ENCODE results near the gene SYCE3.

The SYCE3 gene

GRCh38 chr22:50600538-50600937, 37.8 kb upstream of the SYCE3 start, which contains the start of gene MAPK8IP2:
TSS of gene MAPK8IP2 (plus strand) at chr22:50600793. CDS start at chr22:50600819, 26 bp downstream.
- no peak for DNase-seq (ENCODE audit: low spot score)

- DNase-seq (ENCODE audit: low spot score), result peak; percentile 35
These were observed 37.2 kb upstream of the SYCE3 start for GRCh38 chr22:50599816-50600455.

GRCh38 chr22:50597097-50597496, 34.4 kb upstream of the SYCE3 start:
- DNase-seq (ENCODE audit: low spot score), result no peak

- DNase-seq (ENCODE audit: low spot score), result no peak
These were observed 32.5 kb upstream of the SYCE3 start for GRCh38 chr22:50595189-50595588.

GRCh38 chr22:50587407-50587806, 24.7 kb upstream of the SYCE3 start:
- no peak for DNase-seq (ENCODE audit: low spot score)

DNA sequence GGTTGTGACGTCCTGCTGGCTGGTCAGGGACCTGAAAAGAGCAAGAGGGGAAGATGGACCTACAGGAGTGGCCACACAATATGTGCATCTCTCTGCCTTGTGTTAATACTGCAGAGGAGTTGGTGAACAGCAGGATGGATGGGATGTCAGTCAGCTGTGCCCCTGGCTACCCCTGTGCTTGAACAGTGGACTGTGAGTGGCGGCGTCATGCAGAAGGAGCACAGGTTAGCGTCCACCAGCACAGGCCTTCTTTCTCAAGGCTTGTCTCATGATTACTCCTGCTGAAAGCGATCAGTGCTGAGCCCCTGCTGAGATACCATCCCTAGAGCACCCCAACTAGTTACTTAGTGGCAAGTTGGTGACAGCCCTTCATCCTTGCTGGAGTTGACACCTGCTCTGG, 23.7 kb upstream of the SYCE3 start:
- DNase-seq (ENCODE audit: low spot score), result no peak

- DNase-seq (ENCODE audit: low spot score), result no peak
These were observed 23.1 kb upstream of the SYCE3 start for GRCh38 chr22:50585781-50586180.

GRCh38 chr22:50585238-50585637, 22.5 kb upstream of the SYCE3 start:
- no peak for DNase-seq (ENCODE audit: low spot score)

DNA sequence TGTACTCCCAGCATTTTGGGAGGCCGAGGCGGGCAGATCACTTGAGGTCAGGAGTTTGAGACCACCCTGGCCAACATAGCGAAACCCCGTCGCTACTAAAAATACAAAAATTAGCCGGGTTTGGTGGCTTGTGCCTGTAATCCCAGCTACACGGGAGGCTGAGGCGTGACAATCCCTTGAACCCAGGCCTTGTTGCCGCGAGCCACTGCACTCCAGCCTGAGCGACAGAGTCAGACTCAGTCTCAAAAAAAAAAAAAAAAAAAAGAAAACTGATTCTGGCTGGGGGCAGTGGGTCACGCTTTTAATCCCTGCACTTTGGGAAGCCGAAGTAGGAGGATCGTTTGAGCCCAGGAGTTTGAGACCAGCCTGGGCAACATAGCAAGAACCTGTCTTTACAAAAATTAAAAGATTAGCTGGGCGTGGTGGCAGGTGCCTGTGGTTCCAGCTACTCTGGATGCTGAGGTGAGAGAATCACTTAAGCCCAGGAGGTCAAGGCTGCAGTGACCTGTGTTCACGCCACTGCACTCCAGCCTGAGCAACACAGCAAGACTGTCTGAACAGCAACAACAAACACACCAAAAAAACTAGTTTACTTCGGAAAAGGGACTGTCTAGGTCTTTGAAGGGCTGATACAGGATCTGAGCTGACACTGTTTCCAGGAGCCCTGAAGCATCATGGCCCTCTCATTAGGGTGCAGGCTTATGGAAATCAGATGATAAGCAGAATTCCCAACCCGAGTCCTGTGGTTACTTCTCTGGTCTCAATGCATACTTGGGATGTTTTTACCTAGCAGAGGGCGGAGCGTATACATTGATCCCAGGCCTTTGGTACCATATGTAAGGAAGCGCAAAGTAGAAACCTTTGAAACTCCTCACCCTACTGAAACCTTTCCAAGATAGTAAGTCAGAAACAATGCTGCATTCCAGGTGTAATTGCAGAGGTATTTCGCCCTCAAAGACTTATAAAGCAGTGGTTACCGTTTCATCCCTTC, 21.7 kb upstream of the SYCE3 start:
- DNase-seq (ENCODE audit: low spot score), result no peak

DNA sequence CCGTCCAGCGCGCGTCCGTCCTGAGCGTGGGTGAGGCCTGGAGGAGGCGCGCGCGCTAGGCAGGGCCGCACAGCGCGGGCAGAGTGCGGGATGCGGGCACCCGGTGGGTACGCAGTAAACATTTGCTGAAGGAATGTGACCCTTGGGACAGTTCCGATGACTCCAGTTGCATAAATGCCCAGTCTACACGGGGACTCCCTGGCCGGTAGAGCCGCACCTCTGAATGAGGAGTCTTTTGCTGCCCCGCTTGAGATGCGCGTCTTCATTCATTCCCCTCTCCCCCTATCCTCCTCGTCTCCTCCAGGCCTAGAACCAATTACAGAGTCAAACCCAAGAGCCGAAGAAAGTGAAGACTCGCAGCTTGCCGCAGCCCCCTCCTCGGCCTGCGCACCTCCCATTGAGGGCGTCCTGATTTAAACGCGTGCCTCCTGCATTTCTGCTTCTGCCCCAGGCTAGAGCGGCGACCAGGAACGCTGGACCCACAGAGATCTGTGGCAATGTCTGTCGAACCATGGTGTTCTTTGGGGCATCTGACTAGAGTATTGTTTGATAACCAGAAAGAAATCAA, 20.7 kb upstream of the SYCE3 start:
- no peak for DNase-seq (ENCODE audit: low spot score)

DNA sequence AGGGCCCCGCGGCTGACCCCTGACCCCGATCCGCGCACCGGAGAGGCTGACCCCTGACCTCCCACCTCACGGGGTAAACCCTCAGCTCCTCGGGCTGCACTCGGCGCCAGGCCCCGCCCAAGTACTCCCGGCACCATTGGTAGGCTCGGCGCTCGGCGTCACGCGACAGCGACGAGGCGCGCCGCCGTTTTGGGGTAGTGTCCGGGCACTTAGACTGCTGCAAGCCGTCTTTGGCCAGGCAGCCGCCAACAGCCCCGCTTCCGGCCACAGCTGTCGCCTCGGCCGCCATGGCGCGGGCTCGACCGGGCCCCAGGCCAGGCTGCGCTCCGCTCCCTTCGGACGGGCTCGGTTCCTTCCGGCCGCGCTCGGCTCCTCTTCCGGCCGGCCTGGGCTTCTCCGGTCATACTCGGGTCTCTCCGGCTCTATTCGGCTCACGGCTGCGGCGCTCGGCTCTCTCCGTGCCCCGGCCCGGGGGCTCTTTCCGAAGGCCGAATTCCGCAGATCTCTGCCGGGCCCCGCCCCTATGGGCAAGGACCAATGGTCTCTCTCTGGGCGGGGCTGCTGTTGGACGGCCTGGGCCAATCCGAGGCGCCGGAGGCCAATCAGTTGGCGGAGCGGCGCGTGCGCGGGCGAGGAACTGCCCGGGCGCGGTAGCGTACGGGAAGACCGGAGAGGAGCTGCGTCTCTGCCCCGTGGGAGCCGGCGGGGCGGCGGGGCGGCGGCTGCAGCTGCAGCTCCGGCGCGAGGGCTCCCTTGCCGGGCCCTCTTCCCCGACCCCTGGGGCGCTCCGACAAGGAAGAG, 20.0 kb upstream of the SYCE3 start, which contains the start of gene CHKB:
Gene CHKB, minus strand, starts transcription at position 357 of the 801 bp plus-strand sequence. Its CDS starts 68 bp downstream, at position 289.
- DNase-seq (ENCODE audit: low spot score), result peak; percentile 98

GRCh38 chr22:50581950-50582492, 19.3 kb upstream of the SYCE3 start:
- no peak for DNase-seq (ENCODE audit: low spot score)

DNA sequence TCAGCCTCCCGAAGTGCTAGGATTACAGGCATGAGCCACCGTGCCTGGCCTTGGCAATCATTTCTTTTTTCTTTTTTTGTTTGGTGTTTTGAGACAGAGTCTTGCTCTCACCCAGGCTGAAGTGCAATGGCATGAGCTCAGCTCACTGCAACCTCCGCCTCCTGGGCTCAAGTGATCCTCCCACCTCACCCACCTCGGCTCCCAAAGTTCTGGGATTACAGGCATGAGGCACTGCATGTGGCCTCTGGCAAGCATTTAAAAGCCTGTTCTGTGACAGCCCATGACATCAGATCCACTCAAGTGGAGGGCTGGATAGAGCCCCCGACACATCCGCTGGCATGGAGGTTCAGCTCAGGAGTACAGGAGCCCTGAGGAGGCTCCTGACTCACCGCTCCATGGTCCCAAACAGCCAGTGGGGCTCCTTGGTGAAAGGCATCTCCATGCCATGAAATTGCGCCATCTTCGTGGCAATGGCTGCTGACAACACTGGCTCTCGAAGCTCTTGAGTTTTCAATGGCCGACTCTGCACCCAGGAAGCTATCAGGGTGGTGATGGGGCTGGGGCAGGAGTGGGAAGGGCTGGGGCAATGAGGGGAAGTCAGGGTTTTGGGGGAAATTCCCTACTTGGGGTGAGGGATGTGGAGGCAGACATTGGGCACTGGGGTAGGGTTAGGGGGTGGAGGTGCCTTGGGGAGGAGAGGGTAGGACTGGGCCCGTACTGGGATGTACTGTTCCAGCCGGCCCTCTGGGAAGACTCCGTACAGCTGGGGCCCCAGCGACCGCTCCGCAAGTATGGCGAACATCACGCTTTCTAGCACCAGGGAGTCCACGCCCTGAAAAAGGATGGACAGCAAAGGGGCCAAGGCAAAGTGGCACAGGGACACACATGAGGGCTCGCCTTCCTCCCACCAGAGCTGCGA, 18.6 kb upstream of the SYCE3 start:
- no peak for DNase-seq (ENCODE audit: low spot score)

DNA sequence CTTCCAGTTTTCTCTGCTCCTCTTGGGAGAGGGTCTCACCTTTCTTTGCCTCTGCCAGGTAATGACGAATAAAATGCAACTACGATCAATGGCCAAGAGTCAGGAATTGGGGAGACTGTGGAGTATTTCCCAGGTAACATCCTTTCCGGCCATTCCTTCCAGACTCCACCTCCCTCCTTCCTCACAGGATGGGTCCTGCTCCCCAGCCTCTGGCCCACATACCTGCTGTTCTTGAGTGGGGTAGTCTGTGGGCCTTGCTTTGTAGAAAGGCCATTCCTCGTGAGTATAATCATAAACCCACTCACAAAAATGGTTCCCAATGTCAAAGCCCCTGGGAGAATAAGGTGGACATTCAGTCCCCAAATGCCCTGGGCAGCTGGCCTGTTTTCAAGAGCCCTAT, 17.0 kb upstream of the SYCE3 start:
- DNase-seq (ENCODE audit: low spot score), result no peak

GRCh38 chr22:50578776-50579310, 16.1 kb upstream of the SYCE3 start:
- no peak for DNase-seq (ENCODE audit: low spot score)

DNA sequence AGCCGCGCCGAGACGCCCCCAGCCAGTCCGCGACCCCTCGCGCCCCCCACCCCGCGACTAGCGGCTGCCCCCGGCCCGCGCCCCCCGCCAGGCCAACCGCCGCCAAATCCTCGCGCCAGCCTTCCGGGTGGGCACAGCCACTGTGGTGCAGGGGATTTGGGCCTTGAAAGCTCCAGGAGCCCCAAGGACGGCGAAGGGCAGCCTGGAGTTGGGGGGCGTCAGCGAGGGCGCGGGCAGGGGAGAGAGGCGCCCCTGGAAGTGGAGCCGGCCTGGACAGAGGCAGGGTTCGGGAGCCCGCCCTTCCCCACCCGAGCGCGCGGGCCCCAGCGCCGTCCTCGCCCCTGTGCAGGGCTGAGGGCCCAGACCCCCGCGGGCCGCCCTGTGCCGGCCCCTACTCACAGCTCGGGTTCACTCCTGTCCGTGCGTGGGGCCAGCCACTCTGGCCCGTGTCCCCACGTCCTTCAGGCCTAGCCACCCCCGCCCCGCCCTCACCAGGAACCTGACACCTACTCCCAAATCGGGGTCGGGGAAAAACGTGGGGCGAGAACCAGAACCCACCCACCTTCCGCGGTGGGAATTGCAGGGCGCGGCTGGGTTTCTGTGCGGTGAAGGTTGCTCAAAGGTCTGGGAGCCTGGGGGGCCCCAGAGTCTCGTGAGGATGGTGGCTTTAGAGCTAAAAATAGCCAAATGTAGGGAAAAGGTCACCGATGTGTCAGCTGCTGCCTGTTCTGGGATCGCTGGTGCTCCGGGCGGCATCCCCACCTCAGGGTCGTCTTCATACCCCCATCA, 15.5 kb upstream of the SYCE3 start, which contains the start of gene CPT1B:
Gene CPT1B, minus strand, starts transcription at position 441 of the 789 bp plus-strand sequence. CDS start 512 bp downstream, outside the sequence.
- no peak for DNase-seq (ENCODE audit: low spot score)

DNA sequence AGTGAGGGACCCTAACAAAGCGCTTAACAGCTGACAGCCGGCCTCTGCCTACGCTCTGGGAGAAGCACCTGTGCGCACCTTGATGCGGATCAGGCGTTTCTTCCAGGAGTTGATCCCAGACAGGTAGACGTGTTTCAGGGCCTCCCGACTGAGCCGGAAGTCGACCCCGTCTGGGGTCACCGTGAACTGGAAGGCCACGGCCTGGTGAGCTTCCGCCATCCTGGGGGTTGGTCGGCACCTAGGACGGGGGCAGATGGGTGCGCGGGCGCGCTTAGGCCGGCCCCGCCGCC, 14.9 kb upstream of the SYCE3 start:
- no peak for DNase-seq (ENCODE audit: low spot score)

GRCh38 chr22:50576806-50577696, 14.3 kb upstream of the SYCE3 start:
- no peak for DNase-seq (ENCODE audit: low spot score)

All from CD4-positive, alpha-beta T cell treated with Interleukin-6 at 100 ng/mL for 8 hours (primary cell).